ENCODE results near the gene PCDH9.

The PCDH9 gene

GRCh38 chr13:67155898-67156722, 74.0 kb downstream of the PCDH9 start:
- DNase-seq = no peak

GRCh38 chr13:67152085-67152484, 78.1 kb downstream of the PCDH9 start:
- DNase-seq = no peak

- DNase-seq = no peak
Observed at GRCh38 chr13:67151652-67152051, 78.5 kb downstream of the PCDH9 start.

GRCh38 chr13:67150608-67151007, 79.5 kb downstream of the PCDH9 start:
- DNase-seq = no peak

GRCh38 chr13:67148161-67148571, 82.0 kb downstream of the PCDH9 start:
- no peak for DNase-seq

GRCh38 chr13:67147342-67148133, 82.6 kb downstream of the PCDH9 start:
- no peak for DNase-seq

- no peak for DNase-seq
Observed at GRCh38 chr13:67146523-67147130, 83.5 kb downstream of the PCDH9 start.

- no peak for DNase-seq
Observed at GRCh38 chr13:67145950-67146349, 84.2 kb downstream of the PCDH9 start.

GRCh38 chr13:67143544-67144115, 86.5 kb downstream of the PCDH9 start:
- DNase-seq = no peak

GRCh38 chr13:67140006-67140405, 90.1 kb downstream of the PCDH9 start:
- no peak for DNase-seq

GRCh38 chr13:67139551-67139950, 90.6 kb downstream of the PCDH9 start:
- no peak for DNase-seq

- no peak for DNase-seq
Observed at GRCh38 chr13:67138970-67139369, 91.2 kb downstream of the PCDH9 start.

- no peak for DNase-seq
Observed at GRCh38 chr13:67137044-67137735, 92.9 kb downstream of the PCDH9 start.

- DNase-seq = no peak
Observed at GRCh38 chr13:67136157-67136556, 94.0 kb downstream of the PCDH9 start.

GRCh38 chr13:67135356-67135755, 94.8 kb downstream of the PCDH9 start:
- DNase-seq = no peak

- DNase-seq = no peak
Observed at GRCh38 chr13:67134417-67135129, 95.6 kb downstream of the PCDH9 start.

- no peak for DNase-seq
Observed at GRCh38 chr13:67133476-67133875, 96.7 kb downstream of the PCDH9 start.

- DNase-seq = no peak
Observed at GRCh38 chr13:67131393-67131792, 98.7 kb downstream of the PCDH9 start.

- no peak for DNase-seq
Observed at GRCh38 chr13:67130444-67130843, 99.7 kb downstream of the PCDH9 start.

GRCh38 chr13:67128136-67128535, 102.0 kb downstream of the PCDH9 start:
- no peak for DNase-seq

- no peak for DNase-seq
Observed at GRCh38 chr13:67125681-67126080, 104.5 kb downstream of the PCDH9 start.

- DNase-seq = no peak
Observed at GRCh38 chr13:67123165-67123564, 107.0 kb downstream of the PCDH9 start.

Measured in activated gamma-delta T cell (primary cell).